HTR-8/SVneo (cell line): ENCODE data around the gene PHOSPHO1.
A peak's percentile ranks its signal among the peaks of the same experiment; 100 is the strongest.

Source experiments
- DNase-seq: peaks from one replicate; pipeline ENCODE4 v3.0.0; 2011; ENCODE audit warnings: low spot score, mixed read lengths; ENCODE audit not compliant: insufficient read length
- FAIRE-seq: peaks from 2 replicates; lab custom pipeline; 2011; peaks lifted over from hg19 to GRCh38; lab: Jason Lieb, UNC

Gene PHOSPHO1

GRCh38 chr17:49247944-49248343 is 17.4 kb upstream of the PHOSPHO1 start:
- DNase-seq (no peak), FAIRE-seq (peak; percentile 28)

DNA sequence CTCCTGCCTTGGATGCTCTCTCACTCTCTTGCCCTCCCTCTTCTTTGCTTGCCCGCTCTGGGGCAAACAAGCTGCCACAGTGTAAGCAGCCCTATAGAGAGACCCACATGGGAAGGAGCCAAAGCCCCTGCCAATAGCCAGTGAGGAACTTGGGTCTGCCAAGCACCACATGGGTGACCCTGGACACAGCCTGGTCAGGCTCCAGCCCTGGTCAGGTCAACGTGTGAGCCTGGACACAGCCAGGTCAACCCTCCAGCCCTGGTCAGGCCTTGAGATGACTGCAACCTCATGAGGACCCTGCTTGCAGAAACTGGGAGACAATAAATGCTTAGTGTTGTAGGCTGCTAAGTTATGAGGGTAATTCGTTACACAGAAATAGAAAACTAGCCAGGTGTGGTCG is 14.3 kb upstream of the PHOSPHO1 start:
- DNase-seq, result no peak
- peak; percentile 40 for FAIRE-seq

DNA sequence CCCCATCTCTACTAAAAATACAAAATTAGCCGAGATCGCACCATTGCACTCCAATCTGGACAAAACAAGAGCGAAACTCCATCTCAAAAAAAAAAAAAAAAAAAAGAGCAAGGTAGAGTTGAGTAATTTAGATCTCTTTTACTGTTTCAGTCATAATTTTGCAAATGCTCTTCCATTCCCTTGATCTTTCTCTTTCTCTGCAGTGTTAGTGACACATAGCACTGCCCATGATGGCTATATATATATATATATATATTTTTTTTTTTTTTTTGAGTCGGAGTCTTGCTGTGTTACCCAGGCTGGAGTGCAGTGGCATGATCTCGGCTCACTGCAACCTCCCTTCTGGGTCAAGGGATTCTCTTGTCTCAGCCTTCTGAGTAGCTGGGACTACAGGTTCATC is 12.2 kb upstream of the PHOSPHO1 start:
- FAIRE-seq, result no peak
- no peak for DNase-seq

DNA sequence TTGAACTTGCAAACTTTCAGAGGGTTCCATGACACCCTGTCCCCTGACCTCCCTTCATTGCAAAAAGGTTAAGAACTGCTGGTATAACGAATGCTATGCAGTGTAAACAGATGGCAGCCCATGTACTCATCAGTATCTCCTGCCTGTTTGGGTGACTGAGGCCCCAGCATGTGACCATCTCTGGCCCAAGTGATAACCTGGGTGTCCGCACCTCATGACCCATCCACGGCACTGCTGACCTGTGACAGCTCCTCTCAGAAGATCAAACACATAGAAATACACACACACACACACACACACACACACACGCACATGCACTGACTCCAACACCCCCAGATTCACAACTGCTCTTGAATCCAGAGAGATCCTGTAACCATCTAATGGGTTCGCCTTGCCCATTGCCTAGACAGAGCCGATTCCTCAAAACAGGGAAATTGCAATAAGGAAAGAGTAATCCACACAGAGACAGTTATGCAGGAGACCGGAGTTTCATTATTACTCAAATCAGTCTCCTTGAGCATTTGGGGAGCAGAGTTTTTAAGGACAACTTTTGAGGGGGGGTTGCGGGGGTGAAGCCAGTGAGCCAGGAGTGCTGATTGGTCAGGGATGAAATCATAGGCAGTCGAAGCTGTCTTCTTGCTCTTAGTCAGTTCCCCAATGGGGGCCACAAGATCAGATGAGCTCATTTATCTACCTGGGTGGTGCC is 11.3 kb upstream of the PHOSPHO1 start:
- DNase-seq, result no peak
- peak; percentile 94 for FAIRE-seq

DNA sequence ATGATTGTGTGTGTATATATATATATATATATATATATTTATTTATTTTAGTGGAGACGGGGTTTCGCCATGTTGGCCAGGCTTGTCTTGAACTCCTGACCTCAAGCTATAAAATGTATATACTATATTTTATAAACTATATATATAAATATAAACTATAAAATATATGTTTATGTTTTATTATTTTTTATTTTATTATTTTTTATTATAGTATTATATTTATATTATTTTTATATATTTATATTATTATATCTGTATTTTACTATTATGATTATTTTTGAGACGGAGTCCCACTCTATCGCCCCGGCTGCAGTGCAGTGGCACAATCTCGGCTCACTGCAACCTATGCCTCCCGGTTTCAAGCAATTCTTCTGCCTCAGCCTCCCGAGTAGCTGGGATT is 10.5 kb upstream of the PHOSPHO1 start:
- FAIRE-seq (no peak), DNase-seq (no peak)

DNA sequence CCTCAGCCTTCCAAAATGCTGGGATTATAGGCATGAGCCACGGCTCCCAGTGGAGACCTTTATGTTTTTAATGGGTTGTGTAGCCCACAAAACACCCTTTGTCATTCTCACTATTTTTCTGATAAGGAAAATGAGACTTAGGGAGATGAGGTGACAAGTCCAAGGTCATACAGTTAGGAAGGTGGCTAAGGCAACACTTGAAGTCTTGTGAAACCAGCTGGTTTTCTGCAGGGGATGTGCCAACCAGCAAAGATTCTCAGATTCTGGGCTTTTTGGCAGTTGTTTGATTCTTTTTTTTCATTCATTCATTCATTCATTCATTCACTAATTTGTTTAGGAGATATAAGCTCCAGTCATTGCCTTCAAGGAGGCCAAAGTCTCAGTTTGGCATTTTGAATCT is 10.0 kb upstream of the PHOSPHO1 start:
- no peak for FAIRE-seq

GRCh38 chr17:49239963-49240362 is 9.4 kb upstream of the PHOSPHO1 start:
- FAIRE-seq, result no peak
- DNase-seq, result no peak

More for the DNA sequence above, 10.0 kb upstream of the PHOSPHO1 start:
- DNase-seq, result no peak

DNA sequence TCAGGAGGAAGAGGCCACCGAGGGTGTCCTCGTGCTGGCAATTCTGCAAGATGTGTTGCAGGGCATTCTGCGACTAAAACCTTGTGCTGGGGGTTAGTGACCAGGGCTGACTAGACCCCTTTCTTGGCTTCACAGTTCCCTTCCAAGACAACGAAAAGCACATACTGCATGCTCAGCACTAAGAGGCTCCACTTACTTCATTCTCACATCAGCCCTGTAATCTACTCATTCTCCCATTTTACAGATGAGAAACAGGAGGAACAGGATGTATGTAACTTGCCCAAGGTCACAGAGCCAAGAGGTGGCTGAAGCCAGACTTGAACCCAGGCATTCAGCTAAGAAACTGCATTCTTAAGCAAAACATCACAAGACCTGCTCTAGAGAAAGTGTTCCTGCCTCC is 5.3 kb upstream of the PHOSPHO1 start:
- FAIRE-seq (no peak), DNase-seq (no peak)

DNA sequence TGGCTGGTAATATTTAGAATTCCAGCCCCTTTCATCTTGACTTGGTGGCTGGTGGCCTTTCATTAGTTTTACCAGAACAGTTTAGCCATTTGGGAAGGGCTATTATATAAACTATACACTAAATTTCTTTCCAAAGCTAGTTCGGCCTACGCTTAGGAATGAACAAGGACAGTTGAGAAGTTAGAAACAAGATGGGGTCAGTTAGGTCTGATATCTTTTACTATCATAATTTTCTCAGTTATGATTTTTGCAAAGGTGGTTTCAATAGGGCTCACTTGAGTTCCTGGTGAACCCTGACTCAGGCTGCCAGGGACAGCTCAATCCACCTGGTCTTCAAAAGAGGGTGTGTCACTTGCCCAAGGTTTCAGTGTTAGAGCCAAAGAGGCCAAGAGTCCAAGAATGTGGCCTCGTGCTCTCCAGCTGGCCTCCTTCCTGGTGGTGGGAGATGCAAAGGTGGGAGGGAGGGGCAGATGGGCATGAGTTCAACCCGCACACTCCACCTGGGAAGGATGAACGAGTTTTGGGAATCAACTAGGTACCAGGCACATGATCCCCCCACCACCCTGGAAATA is 4.0 kb upstream of the PHOSPHO1 start:
- no peak for DNase-seq
- FAIRE-seq, result no peak

GRCh38 chr17:49231563-49231894 is 942 bp upstream of the PHOSPHO1 start:
- FAIRE-seq, result no peak

DNA sequence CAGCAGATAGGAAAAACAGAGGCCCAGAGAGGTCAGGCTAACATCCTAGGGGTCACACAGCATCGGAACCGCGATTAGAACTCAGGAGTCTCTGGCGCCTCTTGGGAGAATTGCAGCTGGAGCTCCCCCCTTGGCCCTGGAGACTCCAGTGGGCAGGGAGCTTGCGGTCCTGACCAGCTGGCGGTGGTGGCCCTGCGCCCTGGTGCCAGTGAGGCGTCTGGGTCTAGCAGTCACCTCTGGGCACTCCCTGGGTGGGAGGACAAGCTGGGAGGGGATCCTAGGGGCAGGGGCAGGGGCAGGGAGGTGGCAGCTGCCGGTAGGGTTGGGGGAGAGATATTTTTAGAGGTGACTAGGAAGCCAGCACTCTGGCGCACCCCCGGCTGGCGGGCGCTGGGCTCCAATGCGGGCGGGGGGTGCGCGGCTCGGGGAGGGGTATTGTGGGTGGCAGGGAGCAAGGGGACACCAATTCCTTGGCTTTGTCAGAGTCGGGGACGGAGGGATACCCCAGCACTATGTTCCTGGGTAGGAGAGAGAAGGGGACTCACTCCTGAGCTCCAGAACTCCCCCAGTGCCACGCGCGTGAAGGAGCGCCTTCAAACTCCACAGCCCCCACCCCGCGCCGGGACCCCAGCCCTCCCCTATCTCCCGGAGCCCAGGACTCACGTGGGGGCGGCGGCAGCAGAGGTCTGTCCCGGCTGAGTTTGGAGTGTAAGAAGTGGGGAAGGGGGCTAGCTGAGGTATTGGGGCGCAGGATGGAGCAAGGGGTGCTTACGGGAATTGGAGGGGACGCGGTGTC is 584 bp downstream of the PHOSPHO1 start:
- FAIRE-seq (no peak), DNase-seq (no peak)

More at GRCh38 chr17:49231563-49231894, 942 bp upstream of the PHOSPHO1 start:
- no peak for DNase-seq

DNA sequence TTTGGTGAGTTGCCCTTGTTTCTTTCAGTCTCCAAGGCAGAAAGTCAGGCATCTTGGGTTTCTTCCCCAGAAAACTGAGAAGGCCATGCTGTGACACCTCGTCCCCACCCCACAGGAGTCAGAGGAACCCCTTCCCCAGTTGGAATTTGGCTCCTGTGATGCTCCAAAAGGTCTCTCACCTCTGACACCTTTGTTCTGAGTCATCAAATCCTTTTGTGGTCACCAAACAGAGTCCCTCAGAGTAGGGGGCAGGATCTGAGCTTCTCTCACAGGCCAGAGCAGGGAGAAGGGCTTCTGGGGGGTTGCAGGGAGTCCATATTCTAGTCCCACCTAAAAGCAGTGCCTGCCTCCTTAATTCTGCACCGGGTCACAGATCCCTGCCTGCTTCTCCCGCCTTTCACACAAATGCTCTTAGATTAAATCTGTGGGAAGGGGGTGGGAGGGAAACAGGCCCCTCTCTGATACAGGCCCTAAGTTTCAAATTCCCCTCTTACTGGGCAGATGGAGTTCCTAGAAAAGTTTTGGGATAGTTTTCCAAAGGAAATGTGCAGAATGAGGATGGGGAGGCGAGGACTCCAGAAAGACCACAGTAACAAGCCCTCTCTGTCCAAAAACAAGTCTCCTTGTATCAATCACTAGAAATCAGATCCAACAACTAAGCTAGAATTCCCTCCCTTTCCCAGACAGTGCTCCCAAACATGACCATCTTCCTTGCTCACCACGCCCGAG is 1.3 kb downstream of the PHOSPHO1 start:
- no peak for FAIRE-seq
- no peak for DNase-seq

GRCh38 chr17:49227436-49228261 is 2.9 kb downstream of the PHOSPHO1 start:
- DNase-seq (peak; percentile 91), FAIRE-seq (peak; percentile 86)

DNA sequence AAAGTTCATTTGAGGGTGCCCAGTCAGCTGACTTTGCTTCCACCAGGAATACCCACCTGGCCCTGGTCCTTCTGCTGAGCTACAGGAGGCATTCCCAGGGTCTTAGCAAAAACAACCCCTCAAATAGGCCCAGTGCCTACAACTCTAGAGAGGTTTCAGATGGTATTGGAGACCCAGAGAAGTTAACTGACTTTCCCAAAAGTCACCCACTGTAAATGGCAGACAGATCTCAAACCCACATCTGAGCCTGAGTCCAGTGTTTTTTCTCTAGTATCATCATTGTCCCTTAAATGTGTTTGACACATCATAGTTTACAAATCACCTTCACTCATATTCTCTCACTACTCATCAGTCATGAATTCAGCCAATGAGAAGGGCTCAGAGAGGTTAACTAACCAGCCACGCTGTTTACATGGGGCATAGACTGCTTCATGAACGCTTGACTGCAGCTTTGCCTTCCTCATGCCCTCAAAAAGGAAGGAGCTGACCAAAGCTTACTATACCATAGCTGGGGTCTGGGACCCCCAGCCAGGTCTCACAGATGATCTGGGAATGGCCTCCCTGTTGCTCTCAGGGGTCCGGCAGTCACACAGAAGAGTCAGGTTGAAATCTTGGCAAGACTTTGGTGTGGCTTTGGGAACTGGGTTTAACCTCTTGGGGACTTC is 3.7 kb downstream of the PHOSPHO1 start:
- FAIRE-seq (peak; percentile 40), DNase-seq (no peak)

GRCh38 chr17:49225554-49226236 is 4.9 kb downstream of the PHOSPHO1 start:
- DNase-seq (no peak), FAIRE-seq (no peak)

DNA sequence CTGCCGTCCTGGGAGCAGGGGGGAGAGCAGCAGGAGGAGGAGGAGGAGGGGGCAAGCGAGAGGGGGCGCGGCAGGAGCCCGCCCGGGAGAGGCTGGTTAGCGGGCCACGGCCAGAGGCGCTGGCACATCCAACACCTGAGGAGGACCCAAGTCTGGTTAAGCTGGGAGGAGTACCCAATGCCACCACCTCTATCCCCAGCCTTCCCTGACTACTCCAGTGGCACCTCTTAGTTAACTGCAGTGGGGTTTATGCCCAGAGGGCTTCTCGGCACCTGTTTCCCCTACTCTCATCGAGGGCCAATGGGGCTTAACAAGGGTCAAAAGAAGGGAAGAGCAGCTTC is 5.6 kb downstream of the PHOSPHO1 start:
- no peak for DNase-seq
- FAIRE-seq, result no peak

GRCh38 chr17:49224198-49224996 is 6.2 kb downstream of the PHOSPHO1 start:
- no peak for DNase-seq
- FAIRE-seq, result peak; percentile 72

DNA sequence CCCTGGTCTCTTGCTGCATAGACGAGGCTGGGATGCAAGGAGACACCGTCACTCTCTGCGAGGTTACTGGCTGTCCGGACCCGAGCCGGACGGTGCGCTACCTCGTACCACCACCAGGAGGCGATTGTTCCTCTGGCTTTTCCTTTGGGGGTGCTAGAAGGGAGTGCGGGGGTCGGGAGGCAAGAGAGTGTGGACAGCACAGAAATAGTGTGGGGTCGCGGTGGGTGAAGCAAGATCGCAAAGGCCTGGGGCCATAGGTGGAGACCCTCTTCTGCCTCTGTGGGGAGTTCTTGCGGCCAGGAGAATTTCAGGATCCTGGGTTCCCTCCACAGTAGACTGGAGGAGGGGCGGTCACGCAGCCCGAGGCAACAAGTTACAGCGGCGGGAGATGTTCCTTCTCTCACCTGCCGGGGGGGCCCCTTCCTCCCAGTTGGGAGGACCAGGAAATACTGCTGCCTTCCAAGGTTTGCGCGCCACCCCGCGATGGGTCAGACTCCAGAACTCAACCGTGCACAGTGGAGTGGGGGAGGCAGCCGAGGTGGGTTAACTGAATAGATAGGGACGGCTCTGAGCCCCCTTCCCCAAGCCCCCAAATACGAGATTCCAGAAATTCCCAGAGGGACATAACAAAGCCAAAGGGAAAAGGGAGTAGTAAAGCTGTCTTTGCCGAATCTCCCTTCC is 6.9 kb downstream of the PHOSPHO1 start:
- DNase-seq (peak; percentile 86), FAIRE-seq (peak; percentile 97)
